22Rv1 (cell line): ENCODE results near the gene ATRN.
"Not testable (repeated sequence)": the region's sequence is repeated elsewhere in the genome, so short reads cannot be mapped to it uniquely, and the experiment has no call there.

ENCODE experiments used
- H3K27ac ChIP-seq: fragments of 450-650 bp; 2 replicates; pipeline ENCODE4 v1.5.1; 2017
- CTCF ChIP-seq: fragments of 450-650 bp; IDR thresholded peaks from 2 replicates; pipeline ENCODE4 v1.5.1; 2017; ENCODE audit warnings: mild to moderate bottlenecking
- ZFX ChIP-seq: fragments of 450-650 bp; IDR thresholded peaks from 2 replicates; pipeline ENCODE4 v1.6.1; 2017; ENCODE audit warnings: antibody characterized with exemption, borderline replicate concordance

ATRN gene

GRCh38 chr20:3592931-3593330 lies 122.1 kb downstream of the ATRN start:
- no peak overlapping the region for H3K27ac ChIP-seq
- no peak for TF ChIP-seq ZFX
- no peak for TF ChIP-seq CTCF

GRCh38 chr20:3595541-3595940 lies 124.7 kb downstream of the ATRN start:
- H3K27ac ChIP-seq: no peak overlapping the region
- TF ChIP-seq CTCF: no peak

GRCh38 chr20:3603108-3603507 lies 132.3 kb downstream of the ATRN start:
- no peak overlapping the region for H3K27ac ChIP-seq
- no peak for TF ChIP-seq ZFX
- no peak for TF ChIP-seq CTCF

GRCh38 chr20:3605386-3605886 lies 134.6 kb downstream of the ATRN start:
- H3K27ac ChIP-seq: not testable (repeated sequence)

- TF ChIP-seq ZFX (no peak), CTCF (no peak)
These were observed 135.2 kb downstream of the ATRN start for GRCh38 chr20:3606021-3606420.

GRCh38 chr20:3611901-3612300 lies 141.1 kb downstream of the ATRN start:
- no peak overlapping the region for H3K27ac ChIP-seq
- TF ChIP-seq ZFX (no peak), CTCF (no peak)

More at GRCh38 chr20:3606021-3606420, 135.2 kb downstream of the ATRN start:
- no peak overlapping the region for H3K27ac ChIP-seq

GRCh38 chr20:3612795-3613572 lies 142.2 kb downstream of the ATRN start:
- H3K27ac ChIP-seq: no peak overlapping the region
- peak; percentile 3; the same call in 1 of the 2 replicates for TF ChIP-seq CTCF
- no peak for TF ChIP-seq ZFX
